Body of pancreas (tissue), 4 donors: ENCODE measurements around the gene KNCN. TPM values are rescaled to one million over a fixed set of nuclear protein-coding genes. Genes with fewer than 3 reads are reported as not detected.

ENCODE experiments used
- ATAC-seq: fragments of 150-250 bp; one replicate; pipeline ENCODE4 v1.9.1; 2016
- DNase-seq, 4 donors: peaks; one replicate each; pipeline ENCODE4 v3.0.0-alpha.2; 2019
- H3K27ac ChIP-seq, 4 donors: fragments of 200-600 bp; sonication (generic); 1 replicate in 3 of 4; 2 replicates in 1 of 4; pipeline versions ENCODE4 v1.5.1 to v1.6.1; 2016 to 2019; ENCODE audit warnings: mild to moderate bottlenecking in 1 of 4, mixed read lengths in 1 of 4, moderate library complexity in 1 of 4
- H3K27me3 ChIP-seq, 2 donors: fragments of 200-600 bp; sonication (generic); one replicate each; pipeline ENCODE4 v1.6.0; 2016; ENCODE audit warnings: mild to moderate bottlenecking in 1 of 2
- H3K36me3 ChIP-seq, 2 donors: fragments of 200-600 bp; sonication (generic); replicated peaks in 1 of 2; 2 replicates each; pipeline ENCODE4 v1.5.1; 2016; ENCODE audit warnings: low read depth in 2 of 2; ENCODE audit not compliant: insufficient read depth in 1 of 2
- H3K4me1 ChIP-seq: fragments of 200-600 bp; sonication (generic); one replicate; pipeline ENCODE4 v1.6.0; 2016
- H3K4me3 ChIP-seq, 2 donors: fragments of 200-600 bp; sonication (generic); 1 replicate in 1 of 2; 2 replicates in 1 of 2; pipeline ENCODE4 v1.5.1; 2016 to 2019
- H3K9me3 ChIP-seq, 3 donors: fragments of 200-600 bp; sonication (generic); 1 replicate in 2 of 3; 2 replicates in 1 of 3; pipeline ENCODE4 v1.5.1; 2016
- CTCF ChIP-seq, 7 experiments: fragments of 450-650 bp in 4 of 7; fragments of 200-600 bp in 3 of 7; sonication (generic) in 3 of 7; IDR thresholded peaks; one replicate each; pipeline ENCODE4 v1.5.1; 2016 to 2019; ENCODE audit warnings: antibody characterized with exemption in 7 of 7
- POLR2A ChIP-seq, 3 donors: fragments of 450-650 bp; IDR thresholded peaks; one replicate each; pipeline ENCODE4 v1.6.1; 2016; ENCODE audit warnings: antibody characterized with exemption in 3 of 3, mild to moderate bottlenecking in 2 of 3
- WGBS, 2 donors: methylation state at CpG; one replicate each; pipeline ENCODE4 v1.1.5; 2017; 5-methylcytosine and 5-hydroxymethylcytosine counted together
- intact Hi-C: fragments of 100-400 bp; cut with DNase I; formaldehyde crosslinking; loops from one replicate; pipeline ENCODE4 v1.15.1; 2023
- total RNA-seq, 2 donors: library from RNA; depleted of rRNA; stranded (reverse); fragments of >200 nt; gene quantifications; one replicate each; pipeline ENCODE4 v1.1.0, GENCODE V29; 2016

Gene KNCN
- total RNA-seq, 2 donors from 2014 or later, result not detected

GRCh38 chr1:46528297-46528955 lies 23.0 kb downstream of the KNCN start:
- DNase-seq, result no peak
- no peaks in the 10 kb centered on the region for H3K27me3 ChIP-seq
- 31 to 42% methylated on average over 11 of the region's 11 CpGs for WGBS, 2 donors

GRCh38 chr1:46527474-46528296 lies 23.8 kb downstream of the KNCN start:
- intact Hi-C loops, result loop anchor here (5.0 kb wide), 1 partner anchor 50 kb away; no protein-coding TSS in a partner anchor
- Histone ChIP-seq H3K27me3 (no peaks in the 10 kb centered on the region), H3K4me1 (peaks cover 10% of the 10 kb centered on the region), H3K27ac (no peak overlapping the region), H3K36me3 (no peaks in the 10 kb centered on the region), H3K4me3 (no peak overlapping the region), H3K9me3 (no peaks in the 10 kb centered on the region)
- WGBS, 2 donors, result 33% methylated on average over 3 of the region's 3 CpGs
- ATAC-seq (peak; percentile 83), DNase-seq (peak; percentile 86 to 90 (median 86))
- TF ChIP-seq POLR2A (IDR thresholded peaks at IDR 0.05) (no peak), CTCF (IDR thresholded peaks at IDR 0.05) (peak; percentile 88 to 95 (median 93))

More at GRCh38 chr1:46528297-46528955, 23.0 kb downstream of the KNCN start:
- TF ChIP-seq CTCF (IDR thresholded peaks at IDR 0.05) (no peak), POLR2A (IDR thresholded peaks at IDR 0.05) (no peak)
- H3K4me1 ChIP-seq, result peaks cover 9% of the 10 kb centered on the region
- H3K9me3 ChIP-seq, result no peaks in the 10 kb centered on the region
- H3K36me3 ChIP-seq, result no peaks in the 10 kb centered on the region
- no peak for ATAC-seq
- no peak overlapping the region for H3K4me3 ChIP-seq
- intact Hi-C loops, result loop anchor here (5.0 kb wide), 1 partner anchor 51 kb away; no protein-coding TSS in a partner anchor
- H3K27ac ChIP-seq, result no peak overlapping the region

GRCh38 chr1:46526691-46527291 lies 24.7 kb downstream of the KNCN start:
- H3K4me3 ChIP-seq, result no peak overlapping the region
- no peak overlapping the region for H3K27ac ChIP-seq
- H3K9me3 ChIP-seq, result no peaks in the 10 kb centered on the region
- WGBS, 2 donors, result 10 to 45% methylated on average over 2 to 14 of the region's 14 CpGs
- DNase-seq (peak in 3 of 4 donors; percentile 8 to 48 (median 20)), ATAC-seq (no peak)
- no peaks in the 10 kb centered on the region for H3K27me3 ChIP-seq
- peaks cover 19% of the 10 kb centered on the region for H3K4me1 ChIP-seq
- no peak for TF ChIP-seq POLR2A (IDR thresholded peaks at IDR 0.05)
- no peak for TF ChIP-seq CTCF (IDR thresholded peaks at IDR 0.05)
- no peaks in the 10 kb centered on the region for H3K36me3 ChIP-seq
- intact Hi-C loops, result loop anchor here (5.0 kb wide), 1 partner anchor 49 kb away; no protein-coding TSS in a partner anchor

- H3K9me3 ChIP-seq, result no peaks in the 10 kb centered on the region
- H3K27ac ChIP-seq, result no peak overlapping the region
- H3K4me3 ChIP-seq, result no peak overlapping the region
- DNase-seq, result no peak
- peaks cover 20% of the 10 kb centered on the region for H3K4me1 ChIP-seq
- H3K36me3 ChIP-seq, result no peaks in the 10 kb centered on the region
- intact Hi-C loops, result loop anchor here (5.0 kb wide), 1 partner anchor 49 kb away; no protein-coding TSS in a partner anchor
- ATAC-seq, result no peak
- no peaks in the 10 kb centered on the region for H3K27me3 ChIP-seq
- TF ChIP-seq POLR2A (IDR thresholded peaks at IDR 0.05) (no peak), CTCF (IDR thresholded peaks at IDR 0.05) (no peak)
- 70 to 88% methylated on average over 16 to 17 of the region's 17 CpGs for WGBS, 2 donors
Observed at GRCh38 chr1:46526013-46526690, 25.3 kb downstream of the KNCN start.
